Activated naive CD4-positive, alpha-beta T cell treated with anti-CD3 and anti-CD28 coated beads, Interleukin-2, amount 50 U/mL, for 72 hours (primary cell): ENCODE measurements around the gene MGST1. TPM values are rescaled to one million over a fixed set of nuclear protein-coding genes. Genes with fewer than 3 reads are reported as not detected.
"Not testable (repeated sequence)": the region's sequence is repeated elsewhere in the genome, so short reads cannot be mapped to it uniquely, and the experiment has no call there.

ENCODE experiments used
- ATAC-seq, 2 donors: fragments of 150-1000 bp; cut with Tn5 transposase; 2 replicates each; pipeline ENCODE4 v1.10.0; 2021; ENCODE audit warnings: mild to moderate bottlenecking in 2 of 2, moderate library complexity in 2 of 2
- DNase-seq, 2 donors: peaks; one replicate each; pipeline ENCODE4 v3.0.0; 2021 to 2022; ENCODE audit warnings: low spot score in 2 of 2
- H3K27ac Mint-ChIP-seq, 2 donors: one replicate each; pipeline ENCODE4 v1.8.0; 2022; ENCODE audit warnings: mild to moderate bottlenecking in 2 of 2, mixed read lengths in 2 of 2
- H3K36me3 Mint-ChIP-seq, 2 donors: one replicate each; pipeline ENCODE4 v1.8.0; 2022; ENCODE audit warnings: mixed read lengths in 2 of 2
- H3K9me3 Mint-ChIP-seq, 2 donors: one replicate each; pipeline ENCODE4 v1.8.0; 2022; ENCODE audit warnings: mixed read lengths in 2 of 2
- total RNA-seq, 2 donors: library from RNA; stranded (reverse); gene quantifications; one replicate each; pipeline ENCODE4 v1.2.3, GENCODE V29; 2022

Gene MGST1
- total RNA-seq, 2 donors from 2014 or later: not detected

- ATAC-seq: no peak
- peaks cover 0 to 7% of the 10 kb centered on the region in 2 donors for H3K36me3 Mint-ChIP-seq
- DNase-seq: no peak
- H3K27ac Mint-ChIP-seq: no peak overlapping the region
- peaks cover 4 to 10% of the 10 kb centered on the region in 2 donors for H3K9me3 Mint-ChIP-seq
Observed at GRCh38 chr12:16344269-16344668, 3.2 kb upstream of the MGST1 start.

GRCh38 chr12:16345105-16345504, 2.3 kb upstream of the MGST1 start:
- Mint-ChIP-seq H3K9me3 (peaks cover 4 to 10% of the 10 kb centered on the region in 2 donors), H3K27ac (no peak overlapping the region), H3K36me3 (peaks cover 0 to 7% of the 10 kb centered on the region in 2 donors)
- ATAC-seq: no peak
- DNase-seq: no peak

- Mint-ChIP-seq H3K9me3 (peaks cover 4 to 10% of the 10 kb centered on the region in 2 donors), H3K36me3 (peaks cover 0 to 7% of the 10 kb centered on the region in 2 donors), H3K27ac (no peak overlapping the region)
- ATAC-seq (no peak), DNase-seq (no peak)
Observed at GRCh38 chr12:16346958-16347357, 487 bp upstream of the MGST1 start.

- DNase-seq: no peak
- peaks cover 0 to 7% of the 10 kb centered on the region in 2 donors for H3K36me3 Mint-ChIP-seq
- no peak overlapping the region for H3K27ac Mint-ChIP-seq
- peaks cover 0 to 4% of the 10 kb centered on the region in 2 donors for H3K9me3 Mint-ChIP-seq
- ATAC-seq: no peak
Observed at GRCh38 chr12:16348435-16349130, 1.1 kb downstream of the MGST1 start.

- Mint-ChIP-seq H3K36me3 (peaks cover 0 to 7% of the 10 kb centered on the region in 2 donors), H3K9me3 (peaks cover 0 to 4% of the 10 kb centered on the region in 2 donors), H3K27ac (no peak overlapping the region)
- DNase-seq: no peak
- ATAC-seq: no peak
Observed at GRCh38 chr12:16349131-16349460, 1.7 kb downstream of the MGST1 start.

- Mint-ChIP-seq H3K9me3 (no peaks in the 10 kb centered on the region), H3K36me3 (peaks cover 0 to 7% of the 10 kb centered on the region in 2 donors), H3K27ac (no peak overlapping the region)
- ATAC-seq: no peak
- no peak for DNase-seq
Observed at GRCh38 chr12:16350682-16351081, 3.2 kb downstream of the MGST1 start.

- H3K27ac Mint-ChIP-seq: no peak overlapping the region
- no peaks in the 10 kb centered on the region for H3K36me3 Mint-ChIP-seq
Observed at GRCh38 chr12:16352481-16352880, 5.0 kb downstream of the MGST1 start.

GRCh38 chr12:16358878-16359277, 11.4 kb downstream of the MGST1 start:
- Mint-ChIP-seq H3K9me3 (peaks cover 13 to 16% of the 10 kb centered on the region in 2 donors), H3K36me3 (no peaks in the 10 kb centered on the region), H3K27ac (no peak overlapping the region)
- DNase-seq (no peak), ATAC-seq (no peak)

More at GRCh38 chr12:16352481-16352880, 5.0 kb downstream of the MGST1 start:
- H3K9me3 Mint-ChIP-seq: no peaks in the 10 kb centered on the region
- ATAC-seq (no peak), DNase-seq (no peak)

- peak in 1 of 2 donors; percentile 44 for DNase-seq
Observed at GRCh38 chr12:16359512-16360491, 12.4 kb downstream of the MGST1 start.

GRCh38 chr12:16361142-16361783, 13.8 kb downstream of the MGST1 start:
- Mint-ChIP-seq H3K27ac (no peak overlapping the region), H3K9me3 (peaks cover 13 to 16% of the 10 kb centered on the region in 2 donors), H3K36me3 (no peaks in the 10 kb centered on the region)
- no peak for DNase-seq
- no peak for ATAC-seq

More at GRCh38 chr12:16359512-16360491, 12.4 kb downstream of the MGST1 start:
- H3K9me3 Mint-ChIP-seq: peaks cover 13 to 16% of the 10 kb centered on the region in 2 donors
- H3K27ac Mint-ChIP-seq: no peak overlapping the region
- no peaks in the 10 kb centered on the region for H3K36me3 Mint-ChIP-seq
- ATAC-seq: no peak

GRCh38 chr12:16362550-16362949, 15.1 kb downstream of the MGST1 start:
- no peak overlapping the region for H3K27ac Mint-ChIP-seq

GRCh38 chr12:16369156-16369555, 21.7 kb downstream of the MGST1 start:
- Mint-ChIP-seq H3K9me3 (no peaks in the 10 kb centered on the region), H3K27ac (no peak overlapping the region), H3K36me3 (no peaks in the 10 kb centered on the region)
- no peak for DNase-seq
- ATAC-seq: no peak

More at GRCh38 chr12:16362550-16362949, 15.1 kb downstream of the MGST1 start:
- DNase-seq: no peak
- no peak for ATAC-seq
- H3K36me3 Mint-ChIP-seq: no peaks in the 10 kb centered on the region
- H3K9me3 Mint-ChIP-seq: peaks cover 13 to 16% of the 10 kb centered on the region in 2 donors

GRCh38 chr12:16370096-16370495, 22.7 kb downstream of the MGST1 start:
- ATAC-seq (no peak), DNase-seq (no peak)
- Mint-ChIP-seq H3K36me3 (no peaks in the 10 kb centered on the region), H3K9me3 (no peaks in the 10 kb centered on the region), H3K27ac (no peak overlapping the region)

GRCh38 chr12:16382652-16383312, 35.3 kb downstream of the MGST1 start:
- H3K27ac Mint-ChIP-seq: not testable (repeated sequence)

GRCh38 chr12:16384732-16385131, 37.3 kb downstream of the MGST1 start:
- H3K9me3 Mint-ChIP-seq: peaks cover 11 to 20% of the 10 kb centered on the region in 2 donors
- no peak for DNase-seq
- no peaks in the 10 kb centered on the region for H3K36me3 Mint-ChIP-seq
- no peak for ATAC-seq
- no peak overlapping the region for H3K27ac Mint-ChIP-seq

More at GRCh38 chr12:16382652-16383312, 35.3 kb downstream of the MGST1 start:
- ATAC-seq, H3K36me3 Mint-ChIP-seq, DNase-seq: not testable (repeated sequence)
- H3K9me3 Mint-ChIP-seq: peaks cover 11 to 16% of the 10 kb centered on the region in 2 donors
